IMR-90 (cell line): ENCODE results near the gene DIP2C. TPM values are rescaled to one million over a fixed set of nuclear protein-coding genes. Genes with fewer than 3 reads are reported as not detected.
A peak's percentile ranks its signal among the peaks of the same experiment; 100 is the strongest.

Experiments used
- ATAC-seq: fragments of 200-7000 bp; cut with Tn5 transposase; 2 replicates; pipeline ENCODE4 v1.9.1; 2020; ENCODE audit warnings: low read depth, mild to moderate bottlenecking, moderate library complexity
- BruUV-seq: library from RNA; stranded (reverse); fragments of 400-500 nt; replicated peaks from 2 replicates; lab custom pipeline; 2021; lab: Mats Ljungman, UMichigan
- CTCF ChIA-PET: fragments of 300-600 bp; formaldehyde crosslinking; extraction: SDS; loops from one replicate; lab custom pipeline; 2021; ENCODE audit warnings: antibody characterized with exemption; lab: Yijun Ruan, JAX
- POLR2A ChIA-PET: fragments of 300-600 bp; sonication (Branson Sonifier 250); formaldehyde crosslinking; loops from one replicate; lab custom pipeline; 2022; ENCODE audit warnings: antibody characterized with exemption; ENCODE audit not compliant: unreplicated experiment; lab: Charles Lee
- DNase-seq: peaks from one replicate; pipeline ENCODE4 v3.0.0; 2013
- H2AFZ ChIP-seq: replicated peaks from 2 replicates; pipeline ENCODE3; 2013; ENCODE audit warnings: low read length, mild to moderate bottlenecking; ENCODE audit not compliant: poor library complexity
- H2AK5ac ChIP-seq: 2 replicates; pipeline ENCODE4 v1.6.1; 2013; ENCODE audit warnings: low read depth, low read length, inconsistent platforms
- H2AK9ac ChIP-seq: replicated peaks from 2 replicates; pipeline ENCODE3; 2013; ENCODE audit warnings: mild to moderate bottlenecking, low read depth, low read length, moderate library complexity; ENCODE audit not compliant: poor library complexity
- H2BK120ac ChIP-seq: 2 replicates; pipeline ENCODE4 v1.6.1; 2013; ENCODE audit warnings: low read depth, low read length, inconsistent platforms
- H2BK15ac ChIP-seq: 3 replicates; pipeline ENCODE4 v1.6.1; 2013; ENCODE audit warnings: low read depth, low read length, inconsistent platforms
- H2BK20ac ChIP-seq: 2 replicates; pipeline ENCODE4 v1.6.1; 2013; ENCODE audit warnings: low read depth, mild to moderate bottlenecking, inconsistent platforms, low read length, moderate library complexity
- H2BK5ac ChIP-seq: 2 replicates; pipeline ENCODE4 v1.6.1; 2013; ENCODE audit warnings: mild to moderate bottlenecking, low read depth, low read length, inconsistent platforms; ENCODE audit not compliant: poor library complexity, severe bottlenecking
- H3K14ac ChIP-seq: replicated peaks from 2 replicates; pipeline ENCODE4 v1.6.1; 2013; ENCODE audit warnings: low read depth, low read length, inconsistent platforms
- H3K18ac ChIP-seq: 2 replicates; pipeline ENCODE4 v1.6.1; 2013; ENCODE audit warnings: low read depth, low read length, control low read depth
- H3K23ac ChIP-seq: 2 replicates; pipeline ENCODE4 v1.6.1; 2013; ENCODE audit warnings: low read depth, low read length, inconsistent platforms
- H3K27ac ChIP-seq: 2 replicates; pipeline ENCODE4 v1.5.1; 2013; ENCODE audit warnings: mild to moderate bottlenecking, control low read depth, low read length; ENCODE audit not compliant: insufficient read depth
- H3K27me3 ChIP-seq: 2 replicates; pipeline ENCODE4 v1.6.1; 2013; ENCODE audit warnings: low read length; ENCODE audit not compliant: control insufficient read depth, insufficient read depth
- H3K36me3 ChIP-seq: 2 replicates; pipeline ENCODE4 v1.6.1; 2013; ENCODE audit warnings: low read length, mixed read lengths; ENCODE audit not compliant: control insufficient read depth, insufficient read depth
- H3K4ac ChIP-seq: 2 replicates; pipeline ENCODE4 v1.6.1; 2013; ENCODE audit warnings: low read depth, low read length, inconsistent platforms
- H3K4me1 ChIP-seq: 2 replicates; pipeline ENCODE4 v1.6.1; 2013; ENCODE audit warnings: low read length, mixed read lengths; ENCODE audit not compliant: control insufficient read depth, insufficient read depth
- H3K4me2 ChIP-seq: 2 replicates; pipeline ENCODE4 v1.6.1; 2013; ENCODE audit warnings: low read depth, mild to moderate bottlenecking, control low read depth, low read length, moderate library complexity
- H3K4me3 ChIP-seq: 2 replicates; pipeline ENCODE4 v1.5.1; 2013; ENCODE audit warnings: low read depth, mild to moderate bottlenecking, control low read depth, low read length, moderate library complexity; ENCODE audit not compliant: insufficient read depth
- H3K56ac ChIP-seq: 2 replicates; pipeline ENCODE4 v1.6.1; 2013; ENCODE audit warnings: low read length, inconsistent platforms; ENCODE audit not compliant: insufficient read depth; ENCODE audit errors: extremely low read depth
- H3K79me1 ChIP-seq, 2 experiments: 2 replicates each; pipeline ENCODE4 v1.6.1; 2013; ENCODE audit warnings: low read length in 2 of 2, inconsistent platforms in 1 of 2, low read depth in 1 of 2
- H3K9ac ChIP-seq: 2 replicates; pipeline ENCODE4 v1.6.1; 2013; ENCODE audit warnings: low read depth, low read length, control low read depth
- H3K9me1 ChIP-seq: 2 replicates; pipeline ENCODE4 v1.6.1; 2013; ENCODE audit warnings: low read length, inconsistent platforms; ENCODE audit not compliant: insufficient read depth
- H3K9me3 ChIP-seq: 2 replicates; pipeline ENCODE4 v1.6.1; 2013; ENCODE audit warnings: low read length; ENCODE audit not compliant: control insufficient read depth, insufficient read depth
- H4K20me1 ChIP-seq: 2 replicates; pipeline ENCODE4 v1.6.1; 2013; ENCODE audit warnings: low read length, inconsistent platforms; ENCODE audit not compliant: insufficient read depth
- H4K5ac ChIP-seq: 2 replicates; pipeline ENCODE4 v1.6.1; 2013; ENCODE audit warnings: mild to moderate bottlenecking, low read depth, low read length, control low read depth
- H4K8ac ChIP-seq, 2 experiments: 2 replicates each; pipeline ENCODE4 v1.6.1; 2013; ENCODE audit warnings: low read depth in 2 of 2, low read length in 2 of 2, control low read depth in 1 of 2, inconsistent platforms in 1 of 2
- H4K91ac ChIP-seq: 2 replicates; pipeline ENCODE4 v1.6.1; 2013; ENCODE audit warnings: low read depth, low read length, inconsistent platforms; ENCODE audit not compliant: insufficient read depth
- CEBPB ChIP-seq: IDR thresholded peaks from 2 replicates; pipeline ENCODE4 v1.6.1; 2012; ENCODE audit warnings: low read depth, low read length, improper control_type of control experiment
- CHD1 ChIP-seq: IDR thresholded peaks from 2 replicates; pipeline ENCODE4 v1.6.1; 2012; ENCODE audit warnings: low read depth, low read length, improper control_type of control experiment
- MAFK ChIP-seq: IDR thresholded peaks from 2 replicates; pipeline ENCODE4 v1.6.1; 2012; ENCODE audit warnings: low read depth, low read length, improper control_type of control experiment
- MAZ ChIP-seq: IDR thresholded peaks from 2 replicates; pipeline ENCODE4 v1.6.1; 2012; ENCODE audit warnings: low read depth, mild to moderate bottlenecking, low read length, improper control_type of control experiment, moderate library complexity, borderline replicate concordance
- MXI1 ChIP-seq: IDR thresholded peaks from 2 replicates; pipeline ENCODE4 v1.6.1; 2012; ENCODE audit warnings: low read depth, mild to moderate bottlenecking, low read length, moderate library complexity, borderline replicate concordance
- RAD21 ChIP-seq: IDR thresholded peaks from 2 replicates; pipeline ENCODE4 v1.6.1; 2012; ENCODE audit warnings: low read length, improper control_type of control experiment
- RCOR1 ChIP-seq: IDR thresholded peaks from 2 replicates; pipeline ENCODE4 v1.6.1; 2012; ENCODE audit warnings: mild to moderate bottlenecking, low read length, improper control_type of control experiment; ENCODE audit not compliant: insufficient replicate concordance
- RFX5 ChIP-seq: IDR thresholded peaks from 2 replicates; pipeline ENCODE4 v1.8.0; 2012; ENCODE audit warnings: low read depth, mild to moderate bottlenecking, low read length, moderate library complexity
- SMC3 ChIP-seq: fragments of 150-350 bp; IDR thresholded peaks from 2 replicates; pipeline ENCODE4 v1.6.1; 2016; ENCODE audit warnings: low read depth, mild to moderate bottlenecking, antibody characterized with exemption, low read length, moderate library complexity
- WGBS, 2 experiments: methylation state at CpG; one replicate each; pipeline versions ENCODE4 v1.1.5 to v1.1.7; 2013; ENCODE audit warnings: missing lambda C conversion rate in 2 of 2; ENCODE audit not compliant: insufficient read length in 1 of 2; ENCODE audit errors: extremely low coverage in 2 of 2; 5-methylcytosine and 5-hydroxymethylcytosine counted together
- dilution Hi-C: fragments of 300-500 bp; cut with HindIII; formaldehyde crosslinking; loops from one replicate; pipeline ENCODE4 v1.14.3; 2018; ENCODE audit warnings: low sequenced_read_pairs; ENCODE audit not compliant: unreplicated experiment
- in situ Hi-C: fragments of 300-500 bp; cut with MboI; formaldehyde crosslinking; loops from 3 replicates; pipeline ENCODE4 v1.14.3; 2019; ENCODE audit warnings: low sequenced_read_pairs, inconsistent platforms, mixed read lengths
- intact Hi-C: fragments of 100-400 bp; cut with micrococcal nuclease; formaldehyde crosslinking; loops from 2 replicates; pipeline ENCODE4 v1.10.0; 2022
- polyA plus RNA-seq, 3 experiments: library from polyadenylated mRNA; depleted of rRNA; stranded (reverse); fragments of >200 nt; gene quantifications; 2 replicates each; pipeline ENCODE4 v1.2.3, GENCODE V29; 2012; ENCODE audit warnings: low replicate concordance in 1 of 3
- total RNA-seq: library from RNA; depleted of rRNA; stranded (reverse); fragments of >200 nt; gene quantifications from 2 replicates; pipeline ENCODE4 v1.2.3, GENCODE V29; 2012

Gene DIP2C
- total and polyA plus RNA-seq, 2 of the 4 experiments (the other 2 are of a cell fraction), result 8.6 to 17.3 TPM

- H2BK20ac ChIP-seq, result no peak overlapping the region
- no peak overlapping the region for H2BK120ac ChIP-seq
- H2BK15ac ChIP-seq, result no peak overlapping the region
- H2AFZ ChIP-seq, result peak overlapping the region; percentile 8
- H4K8ac ChIP-seq, result no peak overlapping the region
- peaks cover 14% of the 10 kb centered on the region for H3K4me1 ChIP-seq
- no peaks in the 10 kb centered on the region for H3K27me3 ChIP-seq
- H4K20me1 ChIP-seq, result peaks cover 90% of the 10 kb centered on the region
- no peak overlapping the region for H3K9ac ChIP-seq
- WGBS, 2 experiments, result 94% methylated on average over 10 of the region's 12 CpGs; no CpG with 5 or more reads in 1 of the 2 experiments
- H3K9me1 ChIP-seq, result peaks cover 27% of the 10 kb centered on the region
- no peak overlapping the region for H3K27ac ChIP-seq
- H3K23ac ChIP-seq, result no peak overlapping the region
- no peak overlapping the region for H2AK5ac ChIP-seq
- H3K56ac ChIP-seq, result no peak overlapping the region
- TF ChIP-seq CHD1, result no peak
- no peak for TF ChIP-seq RCOR1
- no peak for TF ChIP-seq RAD21
- TF ChIP-seq SMC3, result no peak
- TF ChIP-seq RFX5, result no peak
- no peak for TF ChIP-seq MAZ
- no peak for TF ChIP-seq MXI1
- TF ChIP-seq CEBPB, result no peak
- no peak for TF ChIP-seq MAFK
- no peak overlapping the region for H3K4ac ChIP-seq
- CTCF ChIA-PET, result no interaction called here
- no peak overlapping the region for H2AK9ac ChIP-seq
- no TSS peak for BruUV-seq
- H3K14ac ChIP-seq, result no peak overlapping the region
- no peak for DNase-seq
- no peak for ATAC-seq
- no peaks in the 10 kb centered on the region for H3K9me3 ChIP-seq
- no peak overlapping the region for H4K91ac ChIP-seq
- H4K5ac ChIP-seq, result no peak overlapping the region
- no peak overlapping the region for H3K18ac ChIP-seq
- H3K36me3 ChIP-seq, result no peaks in the 10 kb centered on the region
- in situ Hi-C loops (no loop called here), intact Hi-C loops (no loop called here), dilution Hi-C loops (no loop called here)
- POLR2A ChIA-PET, result no interaction called here
- no peak overlapping the region for H3K4me3 ChIP-seq
- no peak overlapping the region for H3K4me2 ChIP-seq
- H3K79me1 ChIP-seq, result peaks cover 54 to 89% of the 10 kb centered on the region in 2 experiments
- no peak overlapping the region for H2BK5ac ChIP-seq
Measured at GRCh38 chr10:555281-555680, 134.2 kb downstream of the DIP2C start.
